ENCODE measurements around the gene GNA12.

GNA12 gene

DNA sequence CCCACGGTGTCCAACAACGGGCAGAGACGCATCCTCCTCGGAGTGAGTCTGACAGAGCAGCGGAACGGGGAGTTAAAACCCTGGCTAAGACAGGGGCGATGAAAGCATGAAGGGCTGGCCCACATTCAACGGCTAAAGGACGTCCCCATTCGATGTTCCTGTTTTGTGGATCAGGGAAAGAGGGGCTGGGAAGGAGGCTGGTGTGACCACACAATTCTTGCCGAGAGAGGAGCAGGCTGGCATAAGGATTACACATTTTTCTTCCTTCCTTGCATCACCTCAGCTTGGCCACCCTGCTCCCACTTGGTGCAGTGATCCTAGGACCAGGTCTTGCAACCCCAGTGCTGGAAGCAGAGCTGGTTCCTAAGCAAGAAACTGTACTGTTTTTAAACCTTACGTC is 67.7 kb downstream of the GNA12 start:
- no peaks in the 10 kb centered on the region for H3K36me3 ChIP-seq (replicated peaks; ENCODE audit: insufficient read depth, low read length)
- no peak overlapping the region for H3K9ac ChIP-seq (ENCODE audit: low read length)
- no peaks in the 10 kb centered on the region for H3K9me3 ChIP-seq (replicated peaks; ENCODE audit: insufficient read depth, low read length)
- no peaks in the 10 kb centered on the region for H3F3A ChIP-seq (ENCODE audit: insufficient read depth, low read length)
- H3K27ac ChIP-seq (ENCODE audit: low read length) = no peak overlapping the region
- no peak for TF ChIP-seq EZH2 (optimal IDR thresholded peaks at IDR 0.05; ENCODE audit: low read depth, low read length)
- TF ChIP-seq EZH2phosphoT487 (IDR thresholded peaks at IDR 0.05; ENCODE audit: low read length) = no peak
- TF ChIP-seq, protein P1, sequence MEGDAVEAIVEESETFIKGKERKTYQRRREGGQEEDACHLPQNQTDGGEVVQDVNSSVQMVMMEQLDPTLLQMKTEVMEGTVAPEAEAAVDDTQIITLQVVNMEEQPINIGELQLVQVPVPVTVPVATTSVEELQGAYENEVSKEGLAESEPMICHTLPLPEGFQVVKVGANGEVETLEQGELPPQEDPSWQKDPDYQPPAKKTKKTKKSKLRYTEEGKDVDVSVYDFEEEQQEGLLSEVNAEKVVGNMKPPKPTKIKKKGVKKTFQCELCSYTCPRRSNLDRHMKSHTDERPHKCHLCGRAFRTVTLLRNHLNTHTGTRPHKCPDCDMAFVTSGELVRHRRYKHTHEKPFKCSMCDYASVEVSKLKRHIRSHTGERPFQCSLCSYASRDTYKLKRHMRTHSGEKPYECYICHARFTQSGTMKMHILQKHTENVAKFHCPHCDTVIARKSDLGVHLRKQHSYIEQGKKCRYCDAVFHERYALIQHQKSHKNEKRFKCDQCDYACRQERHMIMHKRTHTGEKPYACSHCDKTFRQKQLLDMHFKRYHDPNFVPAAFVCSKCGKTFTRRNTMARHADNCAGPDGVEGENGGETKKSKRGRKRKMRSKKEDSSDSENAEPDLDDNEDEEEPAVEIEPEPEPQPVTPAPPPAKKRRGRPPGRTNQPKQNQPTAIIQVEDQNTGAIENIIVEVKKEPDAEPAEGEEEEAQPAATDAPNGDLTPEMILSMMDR (IDR thresholded peaks at IDR 0.05; ENCODE audit: low read length) = no peak
- no peaks in the 10 kb centered on the region for H3K79me2 ChIP-seq (ENCODE audit: low read length)
- H2AFZ ChIP-seq (ENCODE audit: low read length) = no peak overlapping the region
- H3K4me3 ChIP-seq (ENCODE audit: low read length) = no peak overlapping the region
- H4K20me1 ChIP-seq (ENCODE audit: insufficient read depth, low read length) = no peaks in the 10 kb centered on the region
- H3K27me3 ChIP-seq (replicated peaks; ENCODE audit: insufficient read depth, low read length) = no peaks in the 10 kb centered on the region
- H3K4me2 ChIP-seq (ENCODE audit: low read depth, low read length) = no peak overlapping the region
- H3K4me1 ChIP-seq (ENCODE audit: low read length) = peaks cover 12% of the 10 kb centered on the region
- no peaks in the 10 kb centered on the region for H3K9me2 ChIP-seq (replicated peaks; ENCODE audit: insufficient read depth, low read length)
- no peak for DNase-seq

DNA sequence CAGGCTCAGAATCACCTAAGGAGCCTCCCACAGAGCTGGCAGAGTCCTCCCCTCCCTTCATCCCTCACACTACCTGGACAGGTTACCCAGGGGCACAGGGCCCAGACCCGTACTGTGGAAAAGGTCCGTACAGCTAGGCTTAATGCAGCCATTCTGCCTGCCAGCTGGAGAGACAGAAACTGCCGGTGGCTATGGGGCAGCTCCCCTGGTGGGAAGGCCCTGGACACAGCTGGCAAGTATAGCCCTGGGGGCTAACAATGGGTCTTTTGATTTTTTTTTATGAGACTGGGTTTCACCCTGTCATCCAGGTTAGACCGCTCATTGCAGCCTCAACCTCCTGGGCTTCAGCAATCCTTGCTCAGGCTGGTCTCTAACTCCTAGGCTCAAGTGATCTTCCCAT is 68.3 kb downstream of the GNA12 start:
- H3K27me3 ChIP-seq (replicated peaks; ENCODE audit: insufficient read depth, low read length) = no peaks in the 10 kb centered on the region
- no peaks in the 10 kb centered on the region for H3K9me2 ChIP-seq (replicated peaks; ENCODE audit: insufficient read depth, low read length)
- no peak overlapping the region for H3K4me2 ChIP-seq (ENCODE audit: low read depth, low read length)
- no peak overlapping the region for H3K27ac ChIP-seq (ENCODE audit: low read length)
- no peak for TF ChIP-seq EZH2phosphoT487 (IDR thresholded peaks at IDR 0.05; ENCODE audit: low read length)
- TF ChIP-seq, protein P1 (IDR thresholded peaks at IDR 0.05; ENCODE audit: low read length) = no peak
- no peak for TF ChIP-seq EZH2 (optimal IDR thresholded peaks at IDR 0.05; ENCODE audit: low read depth, low read length)
- H2AFZ ChIP-seq (ENCODE audit: low read length) = no peak overlapping the region
- H3F3A ChIP-seq (ENCODE audit: insufficient read depth, low read length) = no peaks in the 10 kb centered on the region
- H3K4me3 ChIP-seq (ENCODE audit: low read length) = no peak overlapping the region
- no peaks in the 10 kb centered on the region for H3K9me3 ChIP-seq (replicated peaks; ENCODE audit: insufficient read depth, low read length)
- H3K4me1 ChIP-seq (ENCODE audit: low read length) = peaks cover 12% of the 10 kb centered on the region
- H3K9ac ChIP-seq (ENCODE audit: low read length) = no peak overlapping the region
- no peaks in the 10 kb centered on the region for H3K36me3 ChIP-seq (replicated peaks; ENCODE audit: insufficient read depth, low read length)
- no peaks in the 10 kb centered on the region for H3K79me2 ChIP-seq (ENCODE audit: low read length)
- DNase-seq = no peak
- no peaks in the 10 kb centered on the region for H4K20me1 ChIP-seq (ENCODE audit: insufficient read depth, low read length)

DNA sequence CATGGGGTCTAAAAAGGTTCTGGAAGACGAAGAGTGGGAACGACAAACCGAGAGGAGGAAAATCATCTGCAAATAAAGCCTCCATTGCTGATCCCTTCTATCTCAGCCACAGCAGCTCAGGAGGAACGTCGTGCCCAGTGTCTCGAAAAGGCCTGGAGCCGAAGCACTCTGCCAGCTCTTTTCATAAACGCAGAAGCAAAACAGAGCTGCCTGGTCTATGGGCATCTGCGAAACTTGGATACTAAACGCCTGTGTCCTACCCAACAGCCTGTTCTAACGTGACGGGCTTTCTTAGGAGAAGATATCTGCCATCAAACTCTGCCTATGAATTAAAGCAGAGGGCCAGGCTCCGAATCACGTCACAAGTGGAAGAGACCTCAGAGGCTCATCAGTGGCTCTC is 68.7 kb downstream of the GNA12 start:
- Histone ChIP-seq H3K27me3 (replicated peaks; ENCODE audit: insufficient read depth, low read length) (no peaks in the 10 kb centered on the region), H3K9ac (ENCODE audit: low read length) (no peak overlapping the region), H3F3A (ENCODE audit: insufficient read depth, low read length) (no peaks in the 10 kb centered on the region), H3K9me2 (replicated peaks; ENCODE audit: insufficient read depth, low read length) (no peaks in the 10 kb centered on the region), H3K36me3 (replicated peaks; ENCODE audit: insufficient read depth, low read length) (no peaks in the 10 kb centered on the region), H3K9me3 (replicated peaks; ENCODE audit: insufficient read depth, low read length) (no peaks in the 10 kb centered on the region), H3K4me1 (ENCODE audit: low read length) (peaks cover 12% of the 10 kb centered on the region), H4K20me1 (ENCODE audit: insufficient read depth, low read length) (no peaks in the 10 kb centered on the region), H2AFZ (ENCODE audit: low read length) (no peak overlapping the region), H3K79me2 (ENCODE audit: low read length) (no peaks in the 10 kb centered on the region), H3K4me3 (ENCODE audit: low read length) (no peak overlapping the region), H3K27ac (ENCODE audit: low read length) (no peak overlapping the region), H3K4me2 (ENCODE audit: low read depth, low read length) (no peak overlapping the region)
- no peak for TF ChIP-seq EZH2phosphoT487 (IDR thresholded peaks at IDR 0.05; ENCODE audit: low read length)
- TF ChIP-seq, protein P1 (IDR thresholded peaks at IDR 0.05; ENCODE audit: low read length) = no peak
- TF ChIP-seq EZH2 (optimal IDR thresholded peaks at IDR 0.05; ENCODE audit: low read depth, low read length) = no peak
- DNase-seq = no peak

Measured in MM.1S (cell line).